K562 (cell line): ENCODE measurements around the gene COL9A3. TPM values are rescaled to one million over a fixed set of nuclear protein-coding genes. Genes with fewer than 3 reads are reported as not detected.

Experiments
- ATAC-seq: fragments of 200-7000 bp; cut with Tn5 transposase; 3 replicates; pipeline ENCODE4 v1.9.1; 2020; ENCODE audit warnings: moderate library complexity
- BruUV-seq: library from RNA; stranded (reverse); fragments of 400-500 nt; replicated peaks from 2 replicates; lab custom pipeline; 2021; lab: Mats Ljungman, UMichigan
- CTCF ChIA-PET: fragments of 300-600 bp; formaldehyde crosslinking; extraction: SDS; loops from one replicate; lab custom pipeline; 2021; ENCODE audit warnings: low intra/inter-chr PET ratio; lab: Yijun Ruan, JAX
- POLR2A ChIA-PET: fragments of 300-600, 350-650 bp; sonication (Branson Sonifier 250); formaldehyde crosslinking; extraction: SDS; loops from one replicate; lab custom pipeline; 2021; ENCODE audit warnings: antibody characterized with exemption, inconsistent platforms; lab: Yijun Ruan, JAX
- DNase-seq, 4 experiments: peaks; one replicate each; pipeline versions ENCODE4 v3.0.0 to v3.0.0-alpha.2; 2011 to 2018; ENCODE audit warnings: low spot score in 3 of 4, mixed read lengths in 3 of 4; ENCODE audit errors: extremely low read depth in 1 of 4
- FAIRE-seq: peaks from 2 replicates; lab custom pipeline; 2011; peaks lifted over from hg19 to GRCh38; lab: Jason Lieb, UNC
- H2AFZ ChIP-seq: 2 replicates; pipeline ENCODE4 v1.6.0; 2011; ENCODE audit warnings: low read depth, low read length, control low read depth, inconsistent platforms
- H3K27ac ChIP-seq: fragments of 200-600 bp; 3 replicates; pipeline ENCODE4 v1.8.0; 2011; ENCODE audit warnings: low read depth, mild to moderate bottlenecking, control low read depth, inconsistent platforms, low read length, moderate library complexity, mixed read lengths; ENCODE audit errors: extremely low read depth
- H3K27me3 ChIP-seq, 2 experiments: fragments of 300-600 bp in 1 of 2; 2 replicates in 1 of 2; 3 replicates in 1 of 2; pipeline versions ENCODE4 v1.6.0 to v1.8.0; 2011; ENCODE audit warnings: inconsistent platforms in 2 of 2, low read length in 2 of 2, mild to moderate bottlenecking in 1 of 2, mixed read lengths in 1 of 2, moderate library complexity in 1 of 2; ENCODE audit not compliant: control insufficient read depth in 2 of 2, insufficient read depth in 2 of 2
- H3K36me3 ChIP-seq: fragments of 300-600 bp; 3 replicates; pipeline ENCODE4 v1.8.0; 2011; ENCODE audit warnings: mild to moderate bottlenecking, low read length, inconsistent platforms; ENCODE audit not compliant: control insufficient read depth, insufficient read depth
- H3K4me1 ChIP-seq, 2 experiments: fragments of 200-600 bp in 1 of 2; replicated peaks in 1 of 2; 2 replicates in 1 of 2; 3 replicates in 1 of 2; pipeline versions ENCODE4 v1.5.1 to v1.8.0; 2011; ENCODE audit warnings: inconsistent platforms in 2 of 2, low read length in 2 of 2, mild to moderate bottlenecking in 1 of 2, mixed read lengths in 1 of 2, moderate library complexity in 1 of 2; ENCODE audit not compliant: control insufficient read depth in 2 of 2, insufficient read depth in 2 of 2
- H3K4me2 ChIP-seq: 2 replicates; pipeline ENCODE4 v1.6.1; 2011; ENCODE audit warnings: low read length, control low read depth, inconsistent platforms, mixed read lengths; ENCODE audit not compliant: insufficient read depth
- H3K4me3 ChIP-seq: fragments of 200-600 bp; sonication (generic), shearing (Covaris generic); 2 replicates; pipeline ENCODE4 v1.5.1; 2016; ENCODE audit warnings: control low read depth, inconsistent platforms
- H3K79me2 ChIP-seq: fragments of 200-600 bp; 3 replicates; pipeline ENCODE4 v1.8.0; 2011; ENCODE audit warnings: low read length, inconsistent platforms; ENCODE audit not compliant: control insufficient read depth, insufficient read depth
- H3K9ac ChIP-seq, 2 experiments: 2 replicates each; pipeline versions ENCODE4 v1.6.0 to v1.6.1; 2011; ENCODE audit warnings: low read depth in 2 of 2, low read length in 2 of 2, control low read depth in 1 of 2, inconsistent platforms in 1 of 2, mild to moderate bottlenecking in 1 of 2, mixed read lengths in 1 of 2; ENCODE audit not compliant: insufficient read depth in 1 of 2
- H3K9me1 ChIP-seq: one replicate; pipeline ENCODE4 v1.6.0; 2011; ENCODE audit warnings: inconsistent platforms, mild to moderate bottlenecking, low read length, moderate library complexity; ENCODE audit not compliant: control insufficient read depth, insufficient read depth
- H3K9me3 ChIP-seq: replicated peaks from 2 replicates; pipeline ENCODE4 v1.5.1; 2011; ENCODE audit warnings: low read depth, low read length, inconsistent platforms; ENCODE audit not compliant: control insufficient read depth, insufficient read depth
- H4K20me1 ChIP-seq: replicated peaks from 2 replicates; pipeline ENCODE4 v1.6.1; 2011; ENCODE audit warnings: low read length, inconsistent platforms, mixed read lengths; ENCODE audit not compliant: control insufficient read depth, insufficient read depth
- KDM5B ChIP-seq: fragments of 200-600 bp; sonication (generic); IDR thresholded peaks from 2 replicates; pipeline ENCODE4 v1.6.1; 2012; ENCODE audit warnings: low read depth, mild to moderate bottlenecking, moderate library complexity, low read length, control low read depth, inconsistent platforms; ENCODE audit not compliant: insufficient replicate concordance
- MTA1 ChIP-seq: fragments of 450-650 bp; IDR thresholded peaks from 2 replicates; pipeline ENCODE4 v1.6.1; 2017; ENCODE audit warnings: borderline replicate concordance
- NCOA4 ChIP-seq: fragments of 450-650 bp; IDR thresholded peaks from 2 replicates; pipeline ENCODE4 v1.6.1; 2018; ENCODE audit warnings: mild to moderate bottlenecking; ENCODE audit not compliant: partially characterized antibody
- POLR2B ChIP-seq: fragments of 450-650 bp; IDR thresholded peaks from 2 replicates; pipeline ENCODE4 v1.6.1; 2018; ENCODE audit warnings: low read depth; ENCODE audit not compliant: partially characterized antibody
- RB1 ChIP-seq: fragments of 450-650 bp; IDR thresholded peaks from 2 replicates; pipeline ENCODE4 v1.6.1; 2017; ENCODE audit warnings: low read depth, mild to moderate bottlenecking
- RBBP5 ChIP-seq: fragments of 200-600 bp; sonication (generic); IDR thresholded peaks from 2 replicates; pipeline ENCODE4 v1.6.1; 2012; ENCODE audit warnings: borderline replicate concordance, mild to moderate bottlenecking, low read length, control low read depth, inconsistent platforms; ENCODE audit not compliant: insufficient read depth, poor library complexity, severe bottlenecking
- ZBTB7A ChIP-seq: IDR thresholded peaks from 2 replicates; pipeline ENCODE4 v1.6.1; 2011; ENCODE audit warnings: low read depth, mild to moderate bottlenecking, low read length, moderate library complexity, borderline replicate concordance; ENCODE audit not compliant: control insufficient read depth
- ZEB2 ChIP-seq: fragments of 450-650 bp; IDR thresholded peaks from 2 replicates; pipeline ENCODE4 v1.6.1; 2016
- ZNF143 ChIP-seq: sonication (generic); formaldehyde crosslinking; IDR thresholded peaks from 2 replicates; pipeline ENCODE4 v1.9.0; 2022; ENCODE audit warnings: mild to moderate bottlenecking, missing genetic modification reagents
- ZNF830 ChIP-seq: fragments of 250-450 bp; sonication (Bioruptor Pico); IDR thresholded peaks from 2 replicates; pipeline ENCODE4 v1.5.0; 2021; ENCODE audit warnings: mild to moderate bottlenecking
- WGBS: fragments of 100-300 bp; shearing (Covaris generic); methylation state at CpG from one replicate; pipeline ENCODE4 v1.1.6; 2016; ENCODE audit warnings: low coverage, mixed read lengths; ENCODE audit not compliant: insufficient coverage; ENCODE audit errors: missing lambda C conversion rate; 5-methylcytosine and 5-hydroxymethylcytosine counted together
- in situ Hi-C: fragments of 300-500 bp; cut with MboI; formaldehyde crosslinking; loops from 4 replicates; pipeline ENCODE4 v1.15.0; 2018; ENCODE audit warnings: inconsistent platforms, mixed read lengths
- intact Hi-C: fragments of 100-400 bp; cut with micrococcal nuclease; formaldehyde crosslinking; loops from 2 replicates; pipeline ENCODE4 v1.14.2; 2022
- polyA plus RNA-seq, 8 experiments: library from polyadenylated mRNA; depleted of rRNA in 4 of 8; stranded (reverse) in 5 of 8; unstranded in 3 of 8; fragments of >200 nt; fragmentation: Nextera tagmentation in 2 of 8; fragmentation: Illumina TruSeq in 1 of 8; extraction: Ambion mirVana in 2 of 8; extraction: Trizol in 1 of 8; gene quantifications; 2 replicates each; pipeline versions ENCODE4 v1.2.1 to v1.2.3, GENCODE V29; 2011 to 2014; ENCODE audit warnings: inconsistent platforms in 1 of 8, missing spikeins in 1 of 8
- total RNA-seq, 7 experiments: library from RNA; depleted of rRNA in 6 of 7; stranded (reverse); fragments of >200 nt in 6 of 7; fragmentation: Illumina TruSeq in 2 of 7; extraction: Trizol in 2 of 7; gene quantifications; 2 replicates each; pipeline versions ENCODE4 v1.2.1 to v1.2.3, GENCODE V29; 2011 to 2021; ENCODE audit warnings: low replicate concordance in 1 of 7
- TF ChIP-seq, protein P1 (sequence below): fragments of 450-650 bp; conservative IDR thresholded peaks from 2 replicates; pipeline ENCODE4 v1.6.1; 2016; ENCODE audit warnings: missing genetic modification characterization, low read depth, mild to moderate bottlenecking, missing compliant biosample characterization, moderate library complexity
- TF ChIP-seq, protein P2 (sequence below): fragments of 450-650 bp; formaldehyde crosslinking; IDR thresholded peaks from 2 replicates; pipeline ENCODE4 v1.4.0; 2020; ENCODE audit warnings: mild to moderate bottlenecking, moderate library complexity
- TF ChIP-seq, protein P3 (sequence below): fragments of 450-650 bp; IDR thresholded peaks from 2 replicates; pipeline ENCODE4 v1.6.1; 2018; ENCODE audit not compliant: partially characterized antibody

The COL9A3 gene
- total and polyA plus RNA-seq, 9 of the 15 experiments (the other 6 are each of a cell fraction or from before 2014, with no cell fraction given): 0.14 to 3.6 (median 0.88) TPM; not detected in 1

DNA sequence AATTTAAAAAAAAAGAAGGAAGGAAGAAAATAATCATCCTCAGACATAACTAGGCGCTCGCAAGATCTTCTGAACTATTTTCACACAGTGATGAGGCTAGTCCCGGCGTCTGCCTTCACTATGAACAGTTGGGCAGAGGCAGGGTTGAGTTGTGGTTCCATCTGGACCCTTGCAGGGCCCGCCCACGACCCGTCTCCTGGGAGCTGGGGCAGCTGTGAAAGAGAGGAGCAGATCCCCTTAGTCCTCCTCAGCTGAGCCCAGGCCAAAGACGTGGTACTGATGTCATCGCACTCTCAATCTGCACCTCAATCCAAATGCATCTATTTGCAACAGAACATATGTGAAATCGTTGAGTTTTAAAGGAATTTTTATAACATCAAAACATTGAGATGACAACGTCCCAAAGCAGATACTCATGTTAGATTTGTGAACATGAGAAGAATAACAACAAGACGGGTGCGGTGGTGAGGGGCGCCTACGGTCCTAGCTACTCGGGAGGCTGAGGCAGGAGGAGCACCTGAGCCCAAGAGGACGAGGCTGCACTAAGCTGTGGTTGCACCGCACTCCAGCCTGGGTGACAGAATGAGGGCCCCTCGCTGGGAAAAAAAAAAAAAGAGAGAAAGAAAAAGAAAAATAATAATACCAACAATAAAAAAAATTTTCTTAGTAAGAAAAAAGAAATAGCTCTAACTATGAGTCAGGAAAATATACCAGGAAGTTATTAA lies 29.5 kb downstream of the COL9A3 start:
- CTCF ChIA-PET: no interaction called here

More for the DNA sequence above, 29.5 kb downstream of the COL9A3 start:
- POLR2A ChIA-PET: interaction anchor here (0.6 to 0.7 kb wide), 2 partner anchors 11 to 102 kb away, joined by 3 read pairs; no protein-coding TSS in a partner anchor
- Histone ChIP-seq H3K27me3 (no peaks in the 10 kb centered on the region), H3K4me2 (no peak overlapping the region), H4K20me1 (no peaks in the 10 kb centered on the region), H3K9me1 (no peaks in the 10 kb centered on the region), H3K9me3 (no peaks in the 10 kb centered on the region), H3K79me2 (no peaks in the 10 kb centered on the region), H3K27ac (no peak overlapping the region), H3K4me1 (peaks cover 0 to 13% of the 10 kb centered on the region in 2 experiments; a peak in 1 of 5 replicates), H2AFZ (no peak overlapping the region), H3K4me3 (no peak overlapping the region), H3K36me3 (peaks cover 48% of the 10 kb centered on the region), H3K9ac (no peak overlapping the region)
- intact Hi-C loops: loop anchor here (2.0 kb wide), 1 partner anchor 24 kb away; no protein-coding TSS in a partner anchor
- no peak for TF ChIP-seq ZBTB7A
- no peak for TF ChIP-seq RBBP5
- no peak for TF ChIP-seq KDM5B
- TF ChIP-seq NCOA4: no peak
- TF ChIP-seq, protein P1, sequence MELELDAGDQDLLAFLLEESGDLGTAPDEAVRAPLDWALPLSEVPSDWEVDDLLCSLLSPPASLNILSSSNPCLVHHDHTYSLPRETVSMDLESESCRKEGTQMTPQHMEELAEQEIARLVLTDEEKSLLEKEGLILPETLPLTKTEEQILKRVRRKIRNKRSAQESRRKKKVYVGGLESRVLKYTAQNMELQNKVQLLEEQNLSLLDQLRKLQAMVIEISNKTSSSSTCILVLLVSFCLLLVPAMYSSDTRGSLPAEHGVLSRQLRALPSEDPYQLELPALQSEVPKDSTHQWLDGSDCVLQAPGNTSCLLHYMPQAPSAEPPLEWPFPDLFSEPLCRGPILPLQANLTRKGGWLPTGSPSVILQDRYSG (tag): no peak
- TF ChIP-seq, protein P2, sequence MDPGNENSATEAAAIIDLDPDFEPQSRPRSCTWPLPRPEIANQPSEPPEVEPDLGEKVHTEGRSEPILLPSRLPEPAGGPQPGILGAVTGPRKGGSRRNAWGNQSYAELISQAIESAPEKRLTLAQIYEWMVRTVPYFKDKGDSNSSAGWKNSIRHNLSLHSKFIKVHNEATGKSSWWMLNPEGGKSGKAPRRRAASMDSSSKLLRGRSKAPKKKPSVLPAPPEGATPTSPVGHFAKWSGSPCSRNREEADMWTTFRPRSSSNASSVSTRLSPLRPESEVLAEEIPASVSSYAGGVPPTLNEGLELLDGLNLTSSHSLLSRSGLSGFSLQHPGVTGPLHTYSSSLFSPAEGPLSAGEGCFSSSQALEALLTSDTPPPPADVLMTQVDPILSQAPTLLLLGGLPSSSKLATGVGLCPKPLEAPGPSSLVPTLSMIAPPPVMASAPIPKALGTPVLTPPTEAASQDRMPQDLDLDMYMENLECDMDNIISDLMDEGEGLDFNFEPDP (CRISPR knock-in tag): no peak
- no peak for TF ChIP-seq RB1
- TF ChIP-seq MTA1: no peak
- TF ChIP-seq POLR2B: no peak
- TF ChIP-seq, protein P3, sequence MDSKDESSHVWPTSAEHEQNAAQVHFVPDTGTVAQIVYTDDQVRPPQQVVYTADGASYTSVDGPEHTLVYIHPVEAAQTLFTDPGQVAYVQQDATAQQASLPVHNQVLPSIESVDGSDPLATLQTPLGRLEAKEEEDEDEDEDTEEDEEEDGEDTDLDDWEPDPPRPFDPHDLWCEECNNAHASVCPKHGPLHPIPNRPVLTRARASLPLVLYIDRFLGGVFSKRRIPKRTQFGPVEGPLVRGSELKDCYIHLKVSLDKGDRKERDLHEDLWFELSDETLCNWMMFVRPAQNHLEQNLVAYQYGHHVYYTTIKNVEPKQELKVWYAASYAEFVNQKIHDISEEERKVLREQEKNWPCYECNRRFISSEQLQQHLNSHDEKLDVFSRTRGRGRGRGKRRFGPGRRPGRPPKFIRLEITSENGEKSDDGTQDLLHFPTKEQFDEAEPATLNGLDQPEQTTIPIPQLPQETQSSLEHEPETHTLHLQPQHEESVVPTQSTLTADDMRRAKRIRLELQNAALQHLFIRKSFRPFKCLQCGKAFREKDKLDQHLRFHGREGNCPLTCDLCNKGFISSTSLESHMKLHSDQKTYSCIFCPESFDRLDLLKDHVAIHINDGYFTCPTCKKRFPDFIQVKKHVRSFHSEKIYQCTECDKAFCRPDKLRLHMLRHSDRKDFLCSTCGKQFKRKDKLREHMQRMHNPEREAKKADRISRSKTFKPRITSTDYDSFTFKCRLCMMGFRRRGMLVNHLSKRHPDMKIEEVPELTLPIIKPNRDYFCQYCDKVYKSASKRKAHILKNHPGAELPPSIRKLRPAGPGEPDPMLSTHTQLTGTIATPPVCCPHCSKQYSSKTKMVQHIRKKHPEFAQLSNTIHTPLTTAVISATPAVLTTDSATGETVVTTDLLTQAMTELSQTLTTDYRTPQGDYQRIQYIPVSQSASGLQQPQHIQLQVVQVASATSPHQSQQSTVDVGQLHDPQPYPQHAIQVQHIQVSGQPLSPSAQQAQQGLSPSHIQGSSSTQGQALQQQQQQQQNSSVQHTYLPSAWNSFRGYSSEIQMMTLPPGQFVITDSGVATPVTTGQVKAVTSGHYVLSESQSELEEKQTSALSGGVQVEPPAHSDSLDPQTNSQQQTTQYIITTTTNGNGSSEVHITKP: no peak
- no peak for TF ChIP-seq ZNF143
- no peak for TF ChIP-seq ZNF830 (CRISPR knock-in tag)
- no peak for TF ChIP-seq ZEB2
- no peak for ATAC-seq
- in situ Hi-C loops: no loop called here
- FAIRE-seq: no peak
- WGBS: 88% methylated on average over 17 of the region's 19 CpGs
- no TSS peak for BruUV-seq
- no peak for DNase-seq
